GM23338 (cell line): Measurements from ENCODE around the gene KCTD12. TPM values are rescaled to one million over a fixed set of nuclear protein-coding genes. Genes with fewer than 3 reads are reported as not detected.

Experiments used
- ATAC-seq: fragments of 200-7000 bp; cut with Tn5 transposase; 3 replicates; pipeline ENCODE4 v1.9.1; 2020
- DNase-seq: peaks from one replicate; pipeline ENCODE4 v3.0.0-alpha.2; 2015; ENCODE audit warnings: low spot score
- H2AFZ ChIP-seq: fragments of 200-600 bp; sonication (generic); 2 replicates; pipeline ENCODE4 v1.8.0; 2016; ENCODE audit warnings: antibody characterized with exemption, mild to moderate bottlenecking, moderate library complexity
- H3F3A ChIP-seq: fragments of 200-600 bp; sonication (generic); replicated peaks from 2 replicates; pipeline ENCODE4 v1.8.0; 2017; ENCODE audit warnings: antibody characterized with exemption, mixed run types, low read depth
- H3K27ac ChIP-seq: fragments of 200-600 bp; sonication (generic); 2 replicates; pipeline ENCODE4 v1.6.1; 2016; ENCODE audit warnings: low read depth
- H3K27me3 ChIP-seq: fragments of 200-600 bp; sonication (generic); 2 replicates; pipeline ENCODE4 v1.8.0; 2016; ENCODE audit warnings: mild to moderate bottlenecking, mixed run types, moderate library complexity; ENCODE audit not compliant: insufficient read depth
- H3K36me3 ChIP-seq: fragments of 200-600 bp; sonication (generic); 2 replicates; pipeline ENCODE4 v1.8.0; 2016; ENCODE audit warnings: mild to moderate bottlenecking; ENCODE audit not compliant: insufficient read depth
- H3K4me1 ChIP-seq: fragments of 200-600 bp; sonication (generic); 2 replicates; pipeline ENCODE4 v1.8.0; 2016; ENCODE audit warnings: mild to moderate bottlenecking, moderate library complexity; ENCODE audit not compliant: insufficient read depth
- H3K4me2 ChIP-seq: fragments of 200-600 bp; sonication (generic); 2 replicates; pipeline ENCODE4 v1.7.1; 2017; ENCODE audit warnings: mixed run types
- H3K4me3 ChIP-seq: fragments of 200-600 bp; sonication (generic); 2 replicates; pipeline ENCODE4 v1.6.1; 2016; ENCODE audit warnings: mixed run types
- H3K79me2 ChIP-seq: fragments of 200-600 bp; sonication (generic); replicated peaks from 2 replicates; pipeline ENCODE4 v1.8.0; 2017; ENCODE audit warnings: mild to moderate bottlenecking; ENCODE audit not compliant: insufficient read depth
- H3K9me2 ChIP-seq: fragments of 200-600 bp; sonication (generic); 2 replicates; pipeline ENCODE4 v1.8.0; 2017; ENCODE audit not compliant: insufficient read depth
- H4K20me1 ChIP-seq: fragments of 200-600 bp; sonication (generic); replicated peaks from 2 replicates; pipeline ENCODE4 v1.8.0; 2017; ENCODE audit warnings: mild to moderate bottlenecking; ENCODE audit not compliant: insufficient read depth
- H3K27ac Mint-ChIP-seq: 2 replicates; pipeline ENCODE4 v1.8.0; 2020; ENCODE audit warnings: inconsistent platforms, mild to moderate bottlenecking, moderate library complexity, mixed read lengths
- H3K27me3 Mint-ChIP-seq: 3 replicates; pipeline ENCODE4 v1.8.0; 2022; ENCODE audit warnings: low read depth, mild to moderate bottlenecking, moderate library complexity, mixed read lengths, inconsistent platforms; ENCODE audit not compliant: insufficient read depth, poor library complexity
- H3K36me3 Mint-ChIP-seq: 3 replicates; pipeline ENCODE4 v1.8.0; 2021; ENCODE audit warnings: low read depth, mild to moderate bottlenecking, inconsistent platforms, moderate library complexity, mixed read lengths
- H3K4me1 Mint-ChIP-seq: 3 replicates; pipeline ENCODE4 v1.8.0; 2020; ENCODE audit warnings: mild to moderate bottlenecking, inconsistent platforms, mixed read lengths
- H3K4me3 Mint-ChIP-seq: 3 replicates; pipeline ENCODE4 v1.8.0; 2021; ENCODE audit warnings: moderate library complexity, mild to moderate bottlenecking, inconsistent platforms, mixed read lengths
- H3K9me3 Mint-ChIP-seq: 3 replicates; pipeline ENCODE4 v1.8.0; 2020; ENCODE audit warnings: moderate library complexity, mild to moderate bottlenecking, inconsistent platforms, mixed read lengths
- CREB1 ChIP-seq: fragments of 250-450 bp; sonication (Bioruptor Pico); IDR thresholded peaks from 2 replicates; pipeline ENCODE4 v1.5.0; 2020; ENCODE audit warnings: low read depth, mild to moderate bottlenecking, moderate library complexity
- EZH2 ChIP-seq: fragments of 200-600 bp; sonication (generic); IDR thresholded peaks from one replicate; pipeline ENCODE4 v1.8.0; 2017; ENCODE audit warnings: antibody characterized with exemption, mild to moderate bottlenecking, low read depth; ENCODE audit not compliant: unreplicated experiment
- EZH2phosphoT487 ChIP-seq: fragments of 200-600 bp; sonication (generic); IDR thresholded peaks from one replicate; pipeline ENCODE4 v1.8.1; 2018; ENCODE audit warnings: antibody characterized with exemption; ENCODE audit not compliant: unreplicated experiment
- JUNB ChIP-seq: IDR thresholded peaks from one replicate; pipeline ENCODE4 v1.6.1; 2016; ENCODE audit warnings: antibody characterized with exemption; ENCODE audit not compliant: unreplicated experiment
- NANOG ChIP-seq: IDR thresholded peaks from 2 replicates; pipeline ENCODE4 v1.6.1; 2016; ENCODE audit warnings: antibody characterized with exemption, borderline replicate concordance
- POLR2AphosphoS5 ChIP-seq: IDR thresholded peaks from 2 replicates; pipeline ENCODE4 v1.6.1; 2016; ENCODE audit warnings: antibody characterized with exemption, low read depth
- STAT1 ChIP-seq: IDR thresholded peaks from one replicate; pipeline ENCODE4 v1.6.1; 2016; ENCODE audit warnings: antibody characterized with exemption; ENCODE audit not compliant: unreplicated experiment
- ZNF331 ChIP-seq: fragments of 250-450 bp; sonication (Bioruptor Pico); IDR thresholded peaks from 2 replicates; pipeline ENCODE4 v1.5.0; 2020; ENCODE audit warnings: low read depth, mild to moderate bottlenecking, moderate library complexity
- polyA plus RNA-seq: library from polyadenylated mRNA; unstranded; fragments of >200 nt; fragmentation: Nextera tagmentation; extraction: Ambion mirVana; gene quantifications from 2 replicates; pipeline ENCODE4 v1.2.1, GENCODE V29; 2016
- total RNA-seq: library from RNA; depleted of rRNA; stranded (reverse); fragments of >200 nt; shearing (Covaris generic); gene quantifications from 2 replicates; pipeline ENCODE4 v1.2.3, GENCODE V29; 2014
- TF ChIP-seq, protein P1 (sequence below): fragments of 250-450 bp; sonication (Bioruptor Pico); IDR thresholded peaks from 2 replicates; pipeline ENCODE4 v1.5.0; 2020; ENCODE audit warnings: mild to moderate bottlenecking, moderate library complexity
- TF ChIP-seq, protein P2 (sequence below), 2 experiments: fragments of 200-600 bp in 1 of 2; sonication (generic) in 1 of 2; conservative IDR thresholded peaks; 2 replicates each; pipeline versions ENCODE4 v1.5.1 to v1.6.1; 2016 to 2017; ENCODE audit warnings: antibody characterized with exemption in 2 of 2, low read depth in 2 of 2, mild to moderate bottlenecking in 2 of 2, moderate library complexity in 1 of 2
- TF ChIP-seq, protein P3 (sequence below): IDR thresholded peaks from one replicate; pipeline ENCODE4 v1.6.1; 2018; ENCODE audit warnings: antibody characterized with exemption; ENCODE audit not compliant: unreplicated experiment
- TF ChIP-seq, protein P4 (sequence below): IDR thresholded peaks from 2 replicates; pipeline ENCODE4 v1.6.1; 2016; ENCODE audit warnings: antibody characterized with exemption

The KCTD12 gene
- total and polyA plus RNA-seq, 2 experiments from 2014 or later = 3.3 to 12.0 TPM

DNA sequence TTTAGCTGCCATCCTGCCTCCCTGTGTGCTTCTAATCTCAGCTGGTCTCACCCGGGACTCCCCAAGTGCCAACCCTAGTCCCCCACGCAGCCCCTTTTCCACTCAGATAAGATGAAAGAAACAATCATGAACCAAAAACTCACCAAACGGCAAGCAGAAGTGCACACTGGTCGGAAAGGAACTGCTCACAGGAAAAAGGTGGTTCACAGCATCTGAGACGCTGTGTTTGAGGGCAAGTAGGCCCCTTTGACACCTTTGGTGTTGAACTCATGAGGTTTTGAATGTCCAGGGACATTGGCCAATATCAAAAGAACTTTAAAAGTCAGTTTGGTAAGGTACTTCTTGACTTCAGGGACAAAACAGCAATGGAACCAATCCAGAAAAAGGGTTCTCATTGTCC is 41.8 kb upstream of the KCTD12 start (continued):
- TF ChIP-seq, protein P1, sequence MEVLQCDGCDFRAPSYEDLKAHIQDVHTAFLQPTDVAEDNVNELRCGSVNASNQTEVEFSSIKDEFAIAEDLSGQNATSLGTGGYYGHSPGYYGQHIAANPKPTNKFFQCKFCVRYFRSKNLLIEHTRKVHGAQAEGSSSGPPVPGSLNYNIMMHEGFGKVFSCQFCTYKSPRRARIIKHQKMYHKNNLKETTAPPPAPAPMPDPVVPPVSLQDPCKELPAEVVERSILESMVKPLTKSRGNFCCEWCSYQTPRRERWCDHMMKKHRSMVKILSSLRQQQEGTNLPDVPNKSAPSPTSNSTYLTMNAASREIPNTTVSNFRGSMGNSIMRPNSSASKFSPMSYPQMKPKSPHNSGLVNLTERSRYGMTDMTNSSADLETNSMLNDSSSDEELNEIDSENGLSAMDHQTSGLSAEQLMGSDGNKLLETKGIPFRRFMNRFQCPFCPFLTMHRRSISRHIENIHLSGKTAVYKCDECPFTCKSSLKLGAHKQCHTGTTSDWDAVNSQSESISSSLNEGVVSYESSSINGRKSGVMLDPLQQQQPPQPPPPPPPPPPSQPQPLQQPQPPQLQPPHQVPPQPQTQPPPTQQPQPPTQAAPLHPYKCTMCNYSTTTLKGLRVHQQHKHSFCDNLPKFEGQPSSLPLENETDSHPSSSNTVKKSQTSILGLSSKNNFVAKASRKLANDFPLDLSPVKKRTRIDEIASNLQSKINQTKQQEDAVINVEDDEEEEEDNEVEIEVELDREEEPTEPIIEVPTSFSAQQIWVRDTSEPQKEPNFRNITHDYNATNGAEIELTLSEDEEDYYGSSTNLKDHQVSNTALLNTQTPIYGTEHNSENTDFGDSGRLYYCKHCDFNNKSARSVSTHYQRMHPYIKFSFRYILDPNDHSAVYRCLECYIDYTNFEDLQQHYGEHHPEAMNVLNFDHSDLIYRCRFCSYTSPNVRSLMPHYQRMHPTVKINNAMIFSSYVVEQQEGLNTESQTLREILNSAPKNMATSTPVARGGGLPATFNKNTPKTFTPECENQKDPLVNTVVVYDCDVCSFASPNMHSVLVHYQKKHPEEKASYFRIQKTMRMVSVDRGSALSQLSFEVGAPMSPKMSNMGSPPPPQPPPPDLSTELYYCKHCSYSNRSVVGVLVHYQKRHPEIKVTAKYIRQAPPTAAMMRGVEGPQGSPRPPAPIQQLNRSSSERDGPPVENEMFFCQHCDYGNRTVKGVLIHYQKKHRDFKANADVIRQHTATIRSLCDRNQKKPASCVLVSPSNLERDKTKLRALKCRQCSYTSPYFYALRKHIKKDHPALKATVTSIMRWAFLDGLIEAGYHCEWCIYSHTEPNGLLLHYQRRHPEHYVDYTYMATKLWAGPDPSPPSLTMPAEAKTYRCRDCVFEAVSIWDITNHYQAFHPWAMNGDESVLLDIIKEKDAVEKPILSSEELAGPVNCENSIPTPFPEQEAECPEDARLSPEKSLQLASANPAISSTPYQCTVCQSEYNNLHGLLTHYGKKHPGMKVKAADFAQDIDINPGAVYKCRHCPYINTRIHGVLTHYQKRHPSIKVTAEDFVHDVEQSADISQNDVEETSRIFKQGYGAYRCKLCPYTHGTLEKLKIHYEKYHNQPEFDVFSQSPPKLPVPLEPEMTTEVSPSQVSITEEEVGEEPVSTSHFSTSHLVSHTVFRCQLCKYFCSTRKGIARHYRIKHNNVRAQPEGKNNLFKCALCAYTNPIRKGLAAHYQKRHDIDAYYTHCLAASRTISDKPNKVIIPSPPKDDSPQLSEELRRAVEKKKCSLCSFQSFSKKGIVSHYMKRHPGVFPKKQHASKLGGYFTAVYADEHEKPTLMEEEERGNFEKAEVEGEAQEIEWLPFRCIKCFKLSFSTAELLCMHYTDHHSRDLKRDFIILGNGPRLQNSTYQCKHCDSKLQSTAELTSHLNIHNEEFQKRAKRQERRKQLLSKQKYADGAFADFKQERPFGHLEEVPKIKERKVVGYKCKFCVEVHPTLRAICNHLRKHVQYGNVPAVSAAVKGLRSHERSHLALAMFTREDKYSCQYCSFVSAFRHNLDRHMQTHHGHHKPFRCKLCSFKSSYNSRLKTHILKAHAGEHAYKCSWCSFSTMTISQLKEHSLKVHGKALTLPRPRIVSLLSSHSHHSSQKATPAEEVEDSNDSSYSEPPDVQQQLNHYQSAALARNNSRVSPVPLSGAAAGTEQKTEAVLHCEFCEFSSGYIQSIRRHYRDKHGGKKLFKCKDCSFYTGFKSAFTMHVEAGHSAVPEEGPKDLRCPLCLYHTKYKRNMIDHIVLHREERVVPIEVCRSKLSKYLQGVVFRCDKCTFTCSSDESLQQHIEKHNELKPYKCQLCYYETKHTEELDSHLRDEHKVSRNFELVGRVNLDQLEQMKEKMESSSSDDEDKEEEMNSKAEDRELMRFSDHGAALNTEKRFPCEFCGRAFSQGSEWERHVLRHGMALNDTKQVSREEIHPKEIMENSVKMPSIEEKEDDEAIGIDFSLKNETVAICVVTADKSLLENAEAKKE (CRISPR knock-in tag) = no peak
- TF ChIP-seq STAT1 = no peak
- TF ChIP-seq POLR2AphosphoS5 = no peak
- TF ChIP-seq NANOG = no peak
- TF ChIP-seq, protein P2, sequence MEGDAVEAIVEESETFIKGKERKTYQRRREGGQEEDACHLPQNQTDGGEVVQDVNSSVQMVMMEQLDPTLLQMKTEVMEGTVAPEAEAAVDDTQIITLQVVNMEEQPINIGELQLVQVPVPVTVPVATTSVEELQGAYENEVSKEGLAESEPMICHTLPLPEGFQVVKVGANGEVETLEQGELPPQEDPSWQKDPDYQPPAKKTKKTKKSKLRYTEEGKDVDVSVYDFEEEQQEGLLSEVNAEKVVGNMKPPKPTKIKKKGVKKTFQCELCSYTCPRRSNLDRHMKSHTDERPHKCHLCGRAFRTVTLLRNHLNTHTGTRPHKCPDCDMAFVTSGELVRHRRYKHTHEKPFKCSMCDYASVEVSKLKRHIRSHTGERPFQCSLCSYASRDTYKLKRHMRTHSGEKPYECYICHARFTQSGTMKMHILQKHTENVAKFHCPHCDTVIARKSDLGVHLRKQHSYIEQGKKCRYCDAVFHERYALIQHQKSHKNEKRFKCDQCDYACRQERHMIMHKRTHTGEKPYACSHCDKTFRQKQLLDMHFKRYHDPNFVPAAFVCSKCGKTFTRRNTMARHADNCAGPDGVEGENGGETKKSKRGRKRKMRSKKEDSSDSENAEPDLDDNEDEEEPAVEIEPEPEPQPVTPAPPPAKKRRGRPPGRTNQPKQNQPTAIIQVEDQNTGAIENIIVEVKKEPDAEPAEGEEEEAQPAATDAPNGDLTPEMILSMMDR (conservative IDR thresholded peaks at IDR 0.05; ENCODE audit: low read depth in 2 of 2) = no peak

DNA sequence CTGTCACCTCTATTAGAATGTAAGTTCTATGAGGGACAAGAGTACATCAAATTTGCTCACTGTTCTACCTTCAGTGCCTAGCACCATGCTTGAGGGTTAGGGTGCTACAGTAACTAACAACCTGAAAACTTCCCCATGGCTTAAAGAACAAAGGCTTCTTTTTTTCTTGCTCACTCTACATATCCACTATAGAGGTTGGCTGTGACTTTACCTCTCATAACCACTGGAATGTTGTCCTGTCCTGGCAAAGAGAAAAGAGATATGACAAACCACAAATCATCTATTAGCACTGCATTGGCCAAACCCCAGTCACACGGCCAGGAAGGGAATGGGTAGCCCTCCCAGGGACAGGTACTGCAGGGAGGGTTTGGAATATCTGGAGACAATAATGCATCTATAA is 38.9 kb upstream of the KCTD12 start:
- H4K20me1 ChIP-seq = no peaks in the 10 kb centered on the region
- Mint-ChIP-seq H3K36me3 (no peaks in the 10 kb centered on the region), H3K27me3 (no peaks in the 10 kb centered on the region), H3K9me3 (no peaks in the 10 kb centered on the region), H3K27ac (no peak overlapping the region), H3K4me1 (0 out of 3 replicates have a peak, but pooled peaks cover 3% of the 10 kb centered on the region), H3K4me3 (no peak overlapping the region)
- no peak overlapping the region for H3K4me3 ChIP-seq
- no peaks in the 10 kb centered on the region for H3F3A ChIP-seq
- H2AFZ ChIP-seq = no peak overlapping the region
- ATAC-seq (no peak), DNase-seq (no peak)
- H3K9me2 ChIP-seq = no peaks in the 10 kb centered on the region
- H3K4me1 ChIP-seq = no peaks in the 10 kb centered on the region
- no peak overlapping the region for H3K27ac ChIP-seq
- H3K4me2 ChIP-seq = no peak overlapping the region
- H3K36me3 ChIP-seq = no peaks in the 10 kb centered on the region
- H3K79me2 ChIP-seq = no peaks in the 10 kb centered on the region
- no peaks in the 10 kb centered on the region for H3K27me3 ChIP-seq
- TF ChIP-seq ZNF331 (CRISPR knock-in tag) = no peak
- no peak for TF ChIP-seq JUNB
- TF ChIP-seq POLR2AphosphoS5 = no peak
- no peak for TF ChIP-seq NANOG
- no peak for TF ChIP-seq CREB1 (CRISPR knock-in tag)
- no peak for TF ChIP-seq EZH2
- TF ChIP-seq, protein P3, sequence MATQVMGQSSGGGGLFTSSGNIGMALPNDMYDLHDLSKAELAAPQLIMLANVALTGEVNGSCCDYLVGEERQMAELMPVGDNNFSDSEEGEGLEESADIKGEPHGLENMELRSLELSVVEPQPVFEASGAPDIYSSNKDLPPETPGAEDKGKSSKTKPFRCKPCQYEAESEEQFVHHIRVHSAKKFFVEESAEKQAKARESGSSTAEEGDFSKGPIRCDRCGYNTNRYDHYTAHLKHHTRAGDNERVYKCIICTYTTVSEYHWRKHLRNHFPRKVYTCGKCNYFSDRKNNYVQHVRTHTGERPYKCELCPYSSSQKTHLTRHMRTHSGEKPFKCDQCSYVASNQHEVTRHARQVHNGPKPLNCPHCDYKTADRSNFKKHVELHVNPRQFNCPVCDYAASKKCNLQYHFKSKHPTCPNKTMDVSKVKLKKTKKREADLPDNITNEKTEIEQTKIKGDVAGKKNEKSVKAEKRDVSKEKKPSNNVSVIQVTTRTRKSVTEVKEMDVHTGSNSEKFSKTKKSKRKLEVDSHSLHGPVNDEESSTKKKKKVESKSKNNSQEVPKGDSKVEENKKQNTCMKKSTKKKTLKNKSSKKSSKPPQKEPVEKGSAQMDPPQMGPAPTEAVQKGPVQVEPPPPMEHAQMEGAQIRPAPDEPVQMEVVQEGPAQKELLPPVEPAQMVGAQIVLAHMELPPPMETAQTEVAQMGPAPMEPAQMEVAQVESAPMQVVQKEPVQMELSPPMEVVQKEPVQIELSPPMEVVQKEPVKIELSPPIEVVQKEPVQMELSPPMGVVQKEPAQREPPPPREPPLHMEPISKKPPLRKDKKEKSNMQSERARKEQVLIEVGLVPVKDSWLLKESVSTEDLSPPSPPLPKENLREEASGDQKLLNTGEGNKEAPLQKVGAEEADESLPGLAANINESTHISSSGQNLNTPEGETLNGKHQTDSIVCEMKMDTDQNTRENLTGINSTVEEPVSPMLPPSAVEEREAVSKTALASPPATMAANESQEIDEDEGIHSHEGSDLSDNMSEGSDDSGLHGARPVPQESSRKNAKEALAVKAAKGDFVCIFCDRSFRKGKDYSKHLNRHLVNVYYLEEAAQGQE = no peak
- TF ChIP-seq EZH2phosphoT487 = no peak
- TF ChIP-seq, protein P4, sequence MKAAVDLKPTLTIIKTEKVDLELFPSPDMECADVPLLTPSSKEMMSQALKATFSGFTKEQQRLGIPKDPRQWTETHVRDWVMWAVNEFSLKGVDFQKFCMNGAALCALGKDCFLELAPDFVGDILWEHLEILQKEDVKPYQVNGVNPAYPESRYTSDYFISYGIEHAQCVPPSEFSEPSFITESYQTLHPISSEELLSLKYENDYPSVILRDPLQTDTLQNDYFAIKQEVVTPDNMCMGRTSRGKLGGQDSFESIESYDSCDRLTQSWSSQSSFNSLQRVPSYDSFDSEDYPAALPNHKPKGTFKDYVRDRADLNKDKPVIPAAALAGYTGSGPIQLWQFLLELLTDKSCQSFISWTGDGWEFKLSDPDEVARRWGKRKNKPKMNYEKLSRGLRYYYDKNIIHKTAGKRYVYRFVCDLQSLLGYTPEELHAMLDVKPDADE = no peak
